Neural cell (in vitro differentiated cells): Measurements from ENCODE around the gene LEF1. TPM values are rescaled to one million over a fixed set of nuclear protein-coding genes. Genes with fewer than 3 reads are reported as not detected.

Experiments
- H2AFZ ChIP-seq: fragments of 200-600, 300-800 bp; sonication (generic), shearing (Covaris generic); 2 replicates; pipeline ENCODE4 v1.6.0; 2014; ENCODE audit warnings: low read depth, mild to moderate bottlenecking, antibody characterized with exemption, low read length, moderate library complexity
- H3F3A ChIP-seq: fragments of 200-600 bp; shearing (Covaris generic); 2 replicates; pipeline ENCODE4 v1.6.1; 2016; ENCODE audit warnings: mild to moderate bottlenecking, moderate library complexity, mixed read lengths, antibody characterized with exemption, low read length; ENCODE audit not compliant: insufficient read depth, poor library complexity, severe bottlenecking
- H3K27ac ChIP-seq: fragments of 200-600, 300-800 bp; sonication (generic), shearing (Covaris generic); 2 replicates; pipeline ENCODE4 v1.5.1; 2014; ENCODE audit warnings: mild to moderate bottlenecking, low read length, moderate library complexity
- H3K27me3 ChIP-seq: fragments of 300-800, 200-600 bp; sonication (generic), shearing (Covaris generic); 2 replicates; pipeline ENCODE4 v1.6.0; 2014; ENCODE audit warnings: mild to moderate bottlenecking, low read depth, low read length, moderate library complexity; ENCODE audit not compliant: insufficient read depth
- H3K36me3 ChIP-seq: fragments of 300-800, 200-600 bp; sonication (generic), shearing (Covaris generic); 2 replicates; pipeline ENCODE4 v1.5.1; 2014; ENCODE audit warnings: mild to moderate bottlenecking, antibody characterized with exemption, low read length, moderate library complexity; ENCODE audit not compliant: insufficient read depth
- H3K4me2 ChIP-seq: fragments of 300-800, 200-600 bp; sonication (generic), shearing (Covaris generic); 2 replicates; pipeline ENCODE4 v1.6.0; 2014; ENCODE audit warnings: mild to moderate bottlenecking, low read length
- H3K4me3 ChIP-seq: fragments of 300-800, 200-600 bp; sonication (generic), shearing (Covaris generic); 2 replicates; pipeline ENCODE4 v1.5.1; 2014; ENCODE audit warnings: mild to moderate bottlenecking, low read length, moderate library complexity
- H3K79me2 ChIP-seq: fragments of 200-600 bp; shearing (Covaris generic); replicated peaks from 2 replicates; pipeline ENCODE4 v1.6.0; 2014; ENCODE audit warnings: mild to moderate bottlenecking, low read length, moderate library complexity; ENCODE audit not compliant: insufficient read depth
- H3K9ac ChIP-seq: fragments of 300-800, 200-600 bp; sonication (generic), shearing (Covaris generic); 2 replicates; pipeline ENCODE4 v1.6.1; 2016; ENCODE audit warnings: mild to moderate bottlenecking, low read length, mixed read lengths
- H3K9me2 ChIP-seq: fragments of 200-600 bp; shearing (Covaris generic); 2 replicates; pipeline ENCODE4 v1.6.1; 2016; ENCODE audit warnings: mild to moderate bottlenecking, low read length, mixed read lengths; ENCODE audit not compliant: insufficient read depth
- H3K9me3 ChIP-seq: fragments of 200-600, 300-800 bp; sonication (generic), shearing (Covaris generic); 2 replicates; pipeline ENCODE4 v1.6.1; 2016; ENCODE audit warnings: mild to moderate bottlenecking, mixed run types, low read length, moderate library complexity, mixed read lengths
- H4K20me1 ChIP-seq: fragments of 200-600 bp; shearing (Covaris generic); 2 replicates; pipeline ENCODE4 v1.6.1; 2016; ENCODE audit warnings: mild to moderate bottlenecking, mixed run types; ENCODE audit not compliant: insufficient read depth
- CTCF ChIP-seq: fragments of 450-650 bp; IDR thresholded peaks from 2 replicates; pipeline ENCODE4 v1.5.1; 2014; ENCODE audit warnings: antibody characterized with exemption, mild to moderate bottlenecking, moderate library complexity; ENCODE audit not compliant: poor library complexity, severe bottlenecking
- EP300 ChIP-seq: fragments of 450-650 bp; conservative IDR thresholded peaks from 2 replicates; pipeline ENCODE4 v1.6.1; 2014; ENCODE audit warnings: antibody characterized with exemption, mild to moderate bottlenecking, moderate library complexity; ENCODE audit not compliant: poor library complexity, severe bottlenecking
- EZH2 ChIP-seq: fragments of 200-600, 300-800 bp; shearing (Covaris generic), sonication (generic); IDR thresholded peaks from 2 replicates; pipeline ENCODE4 v1.6.1; 2014; ENCODE audit warnings: antibody characterized with exemption, low read length, borderline replicate concordance, mild to moderate bottlenecking; ENCODE audit not compliant: insufficient read depth, poor library complexity, severe bottlenecking
- MXI1 ChIP-seq: fragments of 450-650 bp; conservative IDR thresholded peaks from 2 replicates; pipeline ENCODE4 v1.6.1; 2014; ENCODE audit warnings: antibody characterized with exemption, mild to moderate bottlenecking; ENCODE audit not compliant: poor library complexity, severe bottlenecking
- POLR2AphosphoS5 ChIP-seq: IDR thresholded peaks from 2 replicates; pipeline ENCODE4 v1.6.1; 2012
- RAD21 ChIP-seq: fragments of 450-650 bp; conservative IDR thresholded peaks from 2 replicates; pipeline ENCODE4 v1.6.1; 2014; ENCODE audit warnings: antibody characterized with exemption, mild to moderate bottlenecking, moderate library complexity
- REST ChIP-seq: IDR thresholded peaks from 2 replicates; pipeline ENCODE4 v1.6.1; 2012; ENCODE audit warnings: borderline replicate concordance
- SMC3 ChIP-seq: fragments of 450-650 bp; conservative IDR thresholded peaks from 2 replicates; pipeline ENCODE4 v1.6.1; 2014; ENCODE audit warnings: antibody characterized with exemption, mild to moderate bottlenecking, moderate library complexity; ENCODE audit not compliant: poor library complexity
- TAF1 ChIP-seq: IDR thresholded peaks from 2 replicates; pipeline ENCODE4 v1.6.1; 2012; ENCODE audit warnings: low read depth
- polyA plus RNA-seq: library from polyadenylated mRNA; depleted of rRNA; stranded (reverse); fragments of >200 nt; gene quantifications from 2 replicates; pipeline ENCODE4 v1.2.3, GENCODE V29; 2014

LEF1 gene
- polyA plus RNA-seq, 1 donor from 2014 or later: 0.78 TPM

- Histone ChIP-seq H3K27ac (no peak overlapping the region), H4K20me1 (no peaks in the 10 kb centered on the region), H3F3A (no peaks in the 10 kb centered on the region), H3K9me3 (no peaks in the 10 kb centered on the region), H3K9me2 (no peaks in the 10 kb centered on the region), H3K36me3 (no peaks in the 10 kb centered on the region), H3K79me2 (no peaks in the 10 kb centered on the region), H3K27me3 (no peaks in the 10 kb centered on the region), H3K4me2 (no peak overlapping the region), H2AFZ (no peak overlapping the region), H3K9ac (no peak overlapping the region), H3K4me3 (no peak overlapping the region)
- no peak for TF ChIP-seq TAF1
- TF ChIP-seq RAD21: no peak
- TF ChIP-seq REST: no peak
- no peak for TF ChIP-seq EZH2
- no peak for TF ChIP-seq POLR2AphosphoS5
- TF ChIP-seq CTCF: no peak
- TF ChIP-seq SMC3: no peak
- no peak for TF ChIP-seq EP300
- no peak for TF ChIP-seq MXI1
Measured at GRCh38 chr4:108180513-108180912, 11.8 kb upstream of the LEF1 start.

- H3K27me3 ChIP-seq: peaks cover 38% of the 10 kb centered on the region
- H3K9me2 ChIP-seq: no peaks in the 10 kb centered on the region
- H3K9ac ChIP-seq: no peak overlapping the region
- H3K4me2 ChIP-seq: no peak overlapping the region
- H2AFZ ChIP-seq: no peak overlapping the region
- no peaks in the 10 kb centered on the region for H3K79me2 ChIP-seq
- H3K4me3 ChIP-seq: no peak overlapping the region
- no peaks in the 10 kb centered on the region for H4K20me1 ChIP-seq
- H3K36me3 ChIP-seq: no peaks in the 10 kb centered on the region
- no peaks in the 10 kb centered on the region for H3K9me3 ChIP-seq
- peaks cover 3% of the 10 kb centered on the region for H3F3A ChIP-seq
- TF ChIP-seq REST: no peak
- TF ChIP-seq TAF1: no peak
- no peak for TF ChIP-seq POLR2AphosphoS5
- no peak for TF ChIP-seq SMC3
- no peak for TF ChIP-seq MXI1
- no peak for TF ChIP-seq EZH2
- TF ChIP-seq EP300: no peak
- no peak for TF ChIP-seq CTCF
- no peak for TF ChIP-seq RAD21
- no peak overlapping the region for H3K27ac ChIP-seq
Measured at GRCh38 chr4:108175966-108176365, 7.2 kb upstream of the LEF1 start.
